ENCODE data around the gene MPP1.

Gene MPP1

GRCh38 chrX:154804957-154805695 lies at the start of gene MPP1:
Gene MPP1, minus strand, starts transcription at chrX:154805485. Its CDS starts 112 bp downstream, at chrX:154805373.
- Histone ChIP-seq H3K36me3 (ENCODE audit: control insufficient read depth in 1 of 2, insufficient read depth in 2 of 2, low read length in 2 of 2) (no peaks in the 10 kb centered on the region), H3K27me3 (ENCODE audit: control insufficient read depth in 1 of 2, insufficient read depth in 2 of 2, low read length in 2 of 2) (no peaks in the 10 kb centered on the region), H3K4me1 (ENCODE audit: control insufficient read depth in 1 of 2, insufficient read depth in 2 of 2, low read length in 2 of 2) (peaks cover 30 to 32% of the 10 kb centered on the region in 2 donors), H3K27ac (ENCODE audit: low read depth, low read length) (peak within 1 kb of the TSS; percentile 47), H3K4me3 (ENCODE audit: low read depth in 1 of 2, low read length in 2 of 2) (peak within 1 kb of the TSS; percentile 79 to 80), H3K9me3 (ENCODE audit: control insufficient read depth in 1 of 2, low read length in 2 of 2) (no peaks in the 10 kb centered on the region), H3K9ac (ENCODE audit: low read depth in 1 of 2, low read length in 2 of 2) (peak within 1 kb of the TSS; percentile 70 to 79)

DNA sequence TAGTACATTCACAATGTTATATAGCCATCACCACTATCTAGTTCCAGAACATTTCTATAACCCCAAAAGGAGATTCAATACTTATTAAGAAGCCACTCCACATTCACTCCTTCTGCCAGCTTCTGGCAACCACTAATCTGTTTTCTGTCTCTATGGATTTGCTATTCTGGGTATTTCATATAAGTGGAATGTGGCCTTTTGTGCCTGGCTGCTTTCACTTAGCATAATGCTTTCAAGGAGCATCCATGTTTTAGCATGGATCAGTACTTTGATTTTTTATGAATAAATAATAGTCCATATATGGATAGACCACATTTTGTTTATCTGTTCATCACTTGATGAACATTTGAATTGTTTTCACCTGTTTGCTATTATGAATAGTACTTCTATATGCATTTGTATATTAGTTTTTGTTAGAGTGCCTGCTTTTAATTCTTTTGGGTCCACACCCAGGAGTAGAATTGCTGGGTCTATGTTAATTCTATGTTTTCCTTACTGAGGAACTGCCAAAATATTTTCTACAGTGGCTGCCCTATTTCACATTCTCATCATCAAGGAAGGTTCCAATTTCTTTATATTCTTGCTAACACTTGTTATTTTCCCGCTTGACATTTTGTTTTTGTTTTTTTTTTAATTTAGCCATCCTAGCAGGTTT lies 45.8 kb upstream of the MPP1 start:
- no peak overlapping the region for H3K27ac ChIP-seq (ENCODE audit: low read depth, low read length)
- H3K9ac ChIP-seq (ENCODE audit: low read depth in 1 of 2, low read length in 2 of 2), result no peak overlapping the region
- H3K4me3 ChIP-seq (ENCODE audit: low read depth in 1 of 2, low read length in 2 of 2), result no peak overlapping the region
- no peaks in the 10 kb centered on the region for H3K27me3 ChIP-seq (ENCODE audit: control insufficient read depth in 1 of 2, insufficient read depth in 2 of 2, low read length in 2 of 2)
- H3K4me1 ChIP-seq (ENCODE audit: control insufficient read depth in 1 of 2, insufficient read depth in 2 of 2, low read length in 2 of 2), result no peaks in the 10 kb centered on the region
- no peaks in the 10 kb centered on the region for H3K9me3 ChIP-seq (ENCODE audit: control insufficient read depth in 1 of 2, low read length in 2 of 2)
- H3K36me3 ChIP-seq (ENCODE audit: control insufficient read depth in 1 of 2, insufficient read depth in 2 of 2, low read length in 2 of 2), result no peaks in the 10 kb centered on the region

GRCh38 chrX:154840856-154841255 lies 35.6 kb upstream of the MPP1 start:
- Histone ChIP-seq H3K36me3 (ENCODE audit: control insufficient read depth in 1 of 2, insufficient read depth in 2 of 2, low read length in 2 of 2) (no peaks in the 10 kb centered on the region), H3K9ac (ENCODE audit: low read depth in 1 of 2, low read length in 2 of 2) (no peak overlapping the region), H3K27ac (ENCODE audit: low read depth, low read length) (no peak overlapping the region), H3K27me3 (ENCODE audit: control insufficient read depth in 1 of 2, insufficient read depth in 2 of 2, low read length in 2 of 2) (no peaks in the 10 kb centered on the region), H3K4me3 (ENCODE audit: low read depth in 1 of 2, low read length in 2 of 2) (no peak overlapping the region), H3K9me3 (ENCODE audit: control insufficient read depth in 1 of 2, low read length in 2 of 2) (no peaks in the 10 kb centered on the region), H3K4me1 (ENCODE audit: control insufficient read depth in 1 of 2, insufficient read depth in 2 of 2, low read length in 2 of 2) (no peaks in the 10 kb centered on the region)

GRCh38 chrX:154836163-154836562 lies 30.9 kb upstream of the MPP1 start:
- no peak overlapping the region for H3K4me3 ChIP-seq (ENCODE audit: low read depth in 1 of 2, low read length in 2 of 2)
- H3K36me3 ChIP-seq (ENCODE audit: control insufficient read depth in 1 of 2, insufficient read depth in 2 of 2, low read length in 2 of 2), result no peaks in the 10 kb centered on the region
- no peaks in the 10 kb centered on the region for H3K9me3 ChIP-seq (ENCODE audit: control insufficient read depth in 1 of 2, low read length in 2 of 2)
- no peak overlapping the region for H3K27ac ChIP-seq (ENCODE audit: low read depth, low read length)
- H3K27me3 ChIP-seq (ENCODE audit: control insufficient read depth in 1 of 2, insufficient read depth in 2 of 2, low read length in 2 of 2), result no peaks in the 10 kb centered on the region
- no peak overlapping the region for H3K9ac ChIP-seq (ENCODE audit: low read depth in 1 of 2, low read length in 2 of 2)
- no peaks in the 10 kb centered on the region for H3K4me1 ChIP-seq (ENCODE audit: control insufficient read depth in 1 of 2, insufficient read depth in 2 of 2, low read length in 2 of 2)

DNA sequence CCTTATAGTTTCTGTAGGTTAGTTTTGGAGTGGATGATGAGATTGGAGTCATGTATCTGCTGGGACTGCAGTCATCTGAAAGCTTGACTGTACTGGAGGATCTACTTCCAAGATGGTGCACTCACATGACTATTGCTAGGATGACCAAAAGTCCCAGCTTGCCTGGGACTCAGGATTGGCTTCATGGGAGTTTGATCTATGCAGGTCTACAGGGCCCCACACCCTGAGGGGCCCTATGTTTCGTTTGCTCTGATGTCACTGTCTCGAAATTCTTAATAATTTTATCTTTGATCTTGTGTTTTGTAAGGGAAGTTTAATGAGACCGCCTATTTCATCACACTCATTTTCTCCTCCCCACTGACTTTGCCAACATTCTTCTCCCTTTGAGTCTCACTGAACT lies 29.3 kb upstream of the MPP1 start, which contains the start of gene SMIM9:
Gene SMIM9, minus strand, starts transcription at position 101 of the 400 bp plus-strand sequence. CDS start 3,806 bp downstream, outside the sequence.
- H3K36me3 ChIP-seq (ENCODE audit: control insufficient read depth in 1 of 2, insufficient read depth in 2 of 2, low read length in 2 of 2), result no peaks in the 10 kb centered on the region
- no peaks in the 10 kb centered on the region for H3K27me3 ChIP-seq (ENCODE audit: control insufficient read depth in 1 of 2, insufficient read depth in 2 of 2, low read length in 2 of 2)
- no peaks in the 10 kb centered on the region for H3K9me3 ChIP-seq (ENCODE audit: control insufficient read depth in 1 of 2, low read length in 2 of 2)
- no peak within 1 kb of the TSS for H3K9ac ChIP-seq (ENCODE audit: low read depth in 1 of 2, low read length in 2 of 2)
- no peak within 1 kb of the TSS for H3K4me3 ChIP-seq (ENCODE audit: low read depth in 1 of 2, low read length in 2 of 2)
- no peak within 1 kb of the TSS for H3K27ac ChIP-seq (ENCODE audit: low read depth, low read length)
- H3K4me1 ChIP-seq (ENCODE audit: control insufficient read depth in 1 of 2, insufficient read depth in 2 of 2, low read length in 2 of 2), result no peaks in the 10 kb centered on the region

DNA sequence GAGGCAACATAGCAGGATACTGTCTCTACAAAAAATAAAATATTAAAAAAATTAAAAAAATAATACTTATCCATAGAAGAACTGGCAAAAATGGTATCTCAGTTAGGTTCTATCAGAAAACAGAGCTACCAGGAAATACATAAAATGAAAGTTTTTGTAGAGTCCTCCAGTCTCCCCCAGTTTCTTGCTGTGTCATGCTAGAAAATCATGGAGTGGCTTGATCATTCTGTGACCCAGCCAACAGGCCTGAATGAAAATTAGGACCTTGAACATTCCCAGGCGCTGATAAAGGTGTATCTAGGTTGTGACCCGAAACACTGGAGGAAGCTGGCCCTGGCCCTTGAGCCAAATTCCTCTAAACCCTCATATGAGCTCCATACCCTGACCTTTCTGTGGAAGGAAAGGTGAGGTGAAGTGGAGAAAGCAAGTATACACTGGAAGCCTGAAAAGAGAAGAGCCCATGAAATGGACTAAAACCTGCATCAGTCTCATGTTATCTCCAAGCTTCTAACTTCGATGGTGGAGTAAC lies 28.5 kb upstream of the MPP1 start:
- no peaks in the 10 kb centered on the region for H3K27me3 ChIP-seq (ENCODE audit: control insufficient read depth in 1 of 2, insufficient read depth in 2 of 2, low read length in 2 of 2)
- H3K9ac ChIP-seq (ENCODE audit: low read depth in 1 of 2, low read length in 2 of 2), result no peak overlapping the region
- peaks cover under 1 to 2% of the 10 kb centered on the region in 2 donors for H3K4me1 ChIP-seq (ENCODE audit: control insufficient read depth in 1 of 2, insufficient read depth in 2 of 2, low read length in 2 of 2)
- H3K36me3 ChIP-seq (ENCODE audit: control insufficient read depth in 1 of 2, insufficient read depth in 2 of 2, low read length in 2 of 2), result no peaks in the 10 kb centered on the region
- no peak overlapping the region for H3K27ac ChIP-seq (ENCODE audit: low read depth, low read length)
- no peaks in the 10 kb centered on the region for H3K9me3 ChIP-seq (ENCODE audit: control insufficient read depth in 1 of 2, low read length in 2 of 2)
- no peak overlapping the region for H3K4me3 ChIP-seq (ENCODE audit: low read depth in 1 of 2, low read length in 2 of 2)

GRCh38 chrX:154829926-154830442 lies 24.7 kb upstream of the MPP1 start:
- Histone ChIP-seq H3K27me3 (ENCODE audit: control insufficient read depth in 1 of 2, insufficient read depth in 2 of 2, low read length in 2 of 2) (no peaks in the 10 kb centered on the region), H3K9me3 (ENCODE audit: control insufficient read depth in 1 of 2, low read length in 2 of 2) (no peaks in the 10 kb centered on the region), H3K4me3 (ENCODE audit: low read depth in 1 of 2, low read length in 2 of 2) (no peak overlapping the region), H3K9ac (ENCODE audit: low read depth in 1 of 2, low read length in 2 of 2) (no peak overlapping the region), H3K4me1 (ENCODE audit: control insufficient read depth in 1 of 2, insufficient read depth in 2 of 2, low read length in 2 of 2) (peaks cover 18% of the 10 kb centered on the region in 2 donors), H3K27ac (ENCODE audit: low read depth, low read length) (no peak overlapping the region), H3K36me3 (ENCODE audit: control insufficient read depth in 1 of 2, insufficient read depth in 2 of 2, low read length in 2 of 2) (no peaks in the 10 kb centered on the region)

- H3K27ac ChIP-seq (ENCODE audit: low read depth, low read length), result no peak overlapping the region
- no peaks in the 10 kb centered on the region for H3K9me3 ChIP-seq (ENCODE audit: control insufficient read depth in 1 of 2, low read length in 2 of 2)
- peaks cover 18% of the 10 kb centered on the region in 2 donors for H3K4me1 ChIP-seq (ENCODE audit: control insufficient read depth in 1 of 2, insufficient read depth in 2 of 2, low read length in 2 of 2)
- H3K9ac ChIP-seq (ENCODE audit: low read depth in 1 of 2, low read length in 2 of 2), result no peak overlapping the region
- H3K27me3 ChIP-seq (ENCODE audit: control insufficient read depth in 1 of 2, insufficient read depth in 2 of 2, low read length in 2 of 2), result no peaks in the 10 kb centered on the region
- H3K36me3 ChIP-seq (ENCODE audit: control insufficient read depth in 1 of 2, insufficient read depth in 2 of 2, low read length in 2 of 2), result no peaks in the 10 kb centered on the region
- no peak overlapping the region for H3K4me3 ChIP-seq (ENCODE audit: low read depth in 1 of 2, low read length in 2 of 2)
Observed at GRCh38 chrX:154829134-154829533, 23.8 kb upstream of the MPP1 start.

GRCh38 chrX:154828016-154828408 lies 22.7 kb upstream of the MPP1 start:
- peak overlapping the region; percentile 27 to 38 for H3K9ac ChIP-seq (ENCODE audit: low read depth in 1 of 2, low read length in 2 of 2)
- H3K4me1 ChIP-seq (ENCODE audit: control insufficient read depth in 1 of 2, insufficient read depth in 2 of 2, low read length in 2 of 2), result peaks cover 18% of the 10 kb centered on the region in 2 donors
- H3K36me3 ChIP-seq (ENCODE audit: control insufficient read depth in 1 of 2, insufficient read depth in 2 of 2, low read length in 2 of 2), result no peaks in the 10 kb centered on the region
- H3K27ac ChIP-seq (ENCODE audit: low read depth, low read length), result peak overlapping the region; percentile 62
- H3K9me3 ChIP-seq (ENCODE audit: control insufficient read depth in 1 of 2, low read length in 2 of 2), result no peaks in the 10 kb centered on the region
- peak overlapping the region in 1 of 2 donors; percentile 45 for H3K4me3 ChIP-seq (ENCODE audit: low read depth in 1 of 2, low read length in 2 of 2)
- H3K27me3 ChIP-seq (ENCODE audit: control insufficient read depth in 1 of 2, insufficient read depth in 2 of 2, low read length in 2 of 2), result no peaks in the 10 kb centered on the region

Measured in duodenal mucosa (tissue), 2 donors.